GM21529 (cell line): ENCODE data around the gene CYSRT1.

Experiments
- ATAC-seq: cut with Tn5 transposase; IDR thresholded peaks from one replicate; pipeline ENCODE4 v1.9.1; 2021; ENCODE audit not compliant: unreplicated experiment

Gene CYSRT1

DNA sequence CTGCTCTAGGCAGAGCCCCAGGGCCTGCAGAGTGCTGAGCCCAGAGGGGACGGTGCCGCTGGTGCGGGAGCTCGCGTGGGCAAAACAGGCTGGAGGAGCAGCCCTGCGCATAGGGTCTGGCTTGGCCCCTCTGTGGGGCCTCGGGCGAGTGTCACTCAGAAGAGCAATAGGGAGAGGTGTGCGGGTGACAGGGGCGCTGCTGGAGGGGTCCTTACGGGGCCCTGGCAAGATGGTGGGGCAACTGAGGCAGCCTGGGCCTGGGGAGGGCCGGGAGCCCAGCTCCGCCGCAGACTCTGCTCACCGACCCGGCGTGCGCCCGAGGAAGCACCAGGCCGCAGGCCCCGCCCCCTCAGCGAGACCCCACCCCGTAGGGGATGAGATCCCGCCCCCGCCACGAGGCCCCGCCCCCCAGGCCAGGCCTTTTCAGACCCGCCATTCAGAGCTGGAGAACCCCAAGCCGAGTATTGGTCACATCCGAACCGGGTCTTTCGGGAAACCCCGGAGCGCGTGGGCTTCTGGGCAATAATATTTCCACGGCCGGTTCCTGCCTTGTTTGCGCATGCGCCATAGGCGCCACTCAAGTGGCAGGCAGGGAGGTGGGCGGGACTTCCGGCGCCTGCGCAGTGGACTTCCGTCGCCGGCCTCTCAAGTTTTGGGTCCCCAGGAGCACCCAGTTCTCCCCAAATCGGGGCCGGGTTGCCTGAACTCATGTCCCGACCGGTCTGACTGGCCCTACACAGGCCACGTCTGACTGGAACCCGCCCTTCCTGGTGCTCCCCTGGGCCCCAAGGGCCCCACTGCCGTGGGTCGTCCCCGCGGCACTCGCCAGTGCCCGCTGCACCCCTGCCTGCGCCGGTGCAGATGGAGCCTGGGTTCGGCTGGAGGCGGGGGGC lies 1.6 kb upstream of the CYSRT1 start:
- ATAC-seq, result peak; percentile 76

DNA sequence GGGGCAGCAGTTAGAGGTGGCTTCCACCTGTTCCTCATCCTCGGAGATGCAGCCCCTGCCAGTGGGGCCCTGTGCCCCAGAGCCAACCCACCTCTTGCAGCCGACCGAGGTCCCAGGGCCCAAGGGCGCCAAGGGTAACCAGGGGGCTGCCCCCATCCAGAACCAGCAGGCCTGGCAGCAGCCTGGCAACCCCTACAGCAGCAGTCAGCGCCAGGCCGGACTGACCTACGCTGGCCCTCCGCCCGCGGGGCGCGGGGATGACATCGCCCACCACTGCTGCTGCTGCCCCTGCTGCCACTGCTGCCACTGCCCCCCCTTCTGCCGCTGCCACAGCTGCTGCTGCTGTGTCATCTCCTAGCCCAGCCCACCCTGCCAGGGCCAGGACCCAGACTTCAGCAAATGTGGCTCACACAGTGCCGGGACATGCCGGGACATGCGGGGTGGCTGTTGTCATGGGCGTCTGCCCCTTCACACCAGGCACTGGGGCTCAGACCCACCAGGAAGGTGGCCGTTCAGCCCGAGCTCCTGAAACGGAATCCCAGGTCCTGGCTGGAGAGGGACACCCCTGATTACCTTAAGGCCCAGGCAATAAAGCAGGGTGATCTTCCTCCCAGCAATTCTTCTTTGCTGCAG lies 841 bp downstream of the CYSRT1 start:
- no peak for ATAC-seq

DNA sequence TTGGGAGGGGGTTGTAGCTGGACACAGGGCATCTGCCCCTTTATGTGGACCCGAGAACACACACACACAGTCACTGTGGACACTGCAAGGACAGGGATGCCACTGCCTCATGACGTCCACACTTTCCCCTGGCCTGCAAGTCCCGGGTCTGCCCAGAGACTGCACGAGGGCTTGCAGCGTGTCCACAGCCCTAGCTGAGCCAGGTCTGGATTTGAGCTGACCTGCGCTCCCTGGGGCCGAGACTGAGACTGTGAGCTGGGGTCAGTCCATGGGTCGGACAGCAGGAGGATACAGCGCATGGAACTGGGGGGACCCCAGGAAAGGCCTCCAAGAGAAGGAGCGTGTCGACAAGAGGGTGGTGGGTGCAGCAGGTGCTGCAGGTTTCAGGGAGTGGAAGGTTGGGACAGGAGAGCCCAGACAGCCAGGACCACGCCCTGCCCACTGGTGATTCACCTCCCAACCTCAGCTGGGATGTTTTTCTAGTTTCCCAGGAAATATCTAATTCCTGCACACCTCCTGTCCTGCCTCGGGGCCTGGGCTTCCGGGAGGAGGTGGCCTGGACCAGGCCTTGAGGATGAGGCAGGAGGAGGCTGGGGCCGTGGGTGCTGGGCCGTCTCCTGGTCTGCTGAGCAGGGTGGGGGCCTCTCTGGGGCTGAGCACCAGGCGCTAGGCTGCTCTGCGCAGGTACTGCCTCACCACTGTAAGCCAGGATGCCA lies 1.5 kb downstream of the CYSRT1 start:
- ATAC-seq, result no peak

DNA sequence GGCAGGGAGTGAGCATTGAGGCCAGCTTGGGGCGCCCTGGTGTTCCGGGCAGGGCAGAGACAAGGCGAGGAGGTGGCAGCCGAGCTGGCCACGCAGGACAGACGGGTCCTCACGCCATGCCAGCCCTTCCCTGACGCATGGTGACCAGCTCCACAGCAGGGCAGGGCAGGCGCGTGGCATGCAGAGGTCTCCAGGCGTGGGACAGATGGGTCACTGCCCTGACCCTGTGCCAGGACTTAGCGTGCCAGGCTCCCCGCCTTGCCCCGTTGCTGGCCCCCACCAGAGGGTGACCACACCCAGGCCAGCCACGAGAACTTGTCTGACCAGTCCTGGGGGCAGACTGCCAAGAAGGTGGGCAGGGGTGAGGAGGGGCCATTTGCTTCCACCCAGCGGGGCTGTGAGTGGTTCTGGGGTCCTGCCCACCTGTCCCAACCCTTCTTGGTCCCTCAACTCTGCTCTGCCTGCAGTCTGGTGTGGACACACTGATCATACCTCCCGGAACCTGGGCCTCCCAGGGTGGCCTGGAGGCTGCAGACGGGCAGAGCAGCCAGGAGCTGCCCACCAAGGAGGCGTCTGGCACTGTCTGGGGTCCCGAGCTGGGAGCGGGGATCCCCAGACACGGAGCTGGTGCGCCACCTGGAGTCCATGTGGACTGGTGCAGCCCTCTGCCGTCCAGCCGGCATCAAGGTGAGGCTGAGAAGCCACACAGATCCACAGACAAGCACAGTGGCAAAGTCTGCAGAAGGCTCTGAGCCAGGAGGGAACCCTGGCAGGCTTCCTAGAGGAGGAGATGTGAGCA lies 2.3 kb downstream of the CYSRT1 start, which contains the start of gene RNF224:
RNF224 (plus strand) TSS at position 449 of the 799 bp plus-strand sequence. CDS start 834 bp downstream, outside the sequence.
- no peak for ATAC-seq

DNA sequence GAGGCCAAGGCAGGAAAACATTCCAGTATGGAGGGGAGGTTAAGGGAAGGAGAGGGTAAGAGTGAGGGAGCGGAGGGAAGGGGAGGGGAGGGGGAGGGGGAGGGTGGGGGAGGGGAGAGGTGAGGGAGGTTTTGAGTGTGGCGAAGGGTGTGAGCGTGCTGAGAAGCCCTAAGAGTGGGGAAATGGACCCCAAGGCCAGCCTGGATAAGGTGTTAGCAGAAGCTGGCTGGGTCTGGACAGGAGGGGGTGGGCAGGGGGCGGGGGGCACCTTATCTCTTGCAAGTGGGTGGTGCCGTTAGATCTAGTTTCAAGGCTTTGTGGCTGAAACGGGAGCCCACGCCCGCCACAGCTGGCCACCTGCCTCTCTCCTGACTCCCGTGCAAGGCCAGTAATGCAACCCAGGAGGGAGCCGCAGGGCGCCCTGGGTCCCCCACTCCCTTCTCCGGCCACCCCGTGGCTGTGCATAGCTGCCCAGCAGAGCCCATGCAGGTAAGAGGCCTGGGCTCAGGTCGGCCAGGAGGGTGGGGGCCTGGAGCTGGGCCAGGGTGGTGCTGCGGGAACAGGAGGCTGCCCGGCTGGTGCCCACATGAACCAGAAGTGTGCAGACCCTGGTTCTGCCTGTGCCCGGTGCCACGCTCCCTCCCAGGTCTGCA lies 3.0 kb downstream of the CYSRT1 start:
- ATAC-seq, result no peak

DNA sequence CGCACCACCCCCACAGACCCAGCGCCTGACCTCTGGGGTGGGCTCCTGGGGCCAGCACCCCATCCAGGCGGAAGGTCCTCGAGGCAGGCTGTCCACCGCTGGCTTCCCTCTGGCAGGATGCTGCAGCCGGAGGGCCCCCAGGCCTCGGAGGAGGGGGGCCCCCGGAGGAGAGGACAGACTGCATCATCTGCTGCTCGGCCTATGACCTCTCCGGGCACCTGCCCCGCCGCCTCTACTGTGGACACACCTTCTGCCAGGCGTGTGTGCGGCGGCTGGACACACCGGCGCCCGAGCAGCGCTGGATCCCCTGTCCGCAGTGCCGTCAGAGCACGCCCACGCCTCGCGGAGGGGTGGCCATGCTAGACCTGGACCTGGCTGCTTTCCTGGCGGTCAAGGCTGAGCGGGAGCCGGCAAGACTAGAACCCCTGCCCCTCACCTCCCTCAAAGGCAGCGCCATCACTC lies 3.6 kb downstream of the CYSRT1 start:
- ATAC-seq, result no peak

DNA sequence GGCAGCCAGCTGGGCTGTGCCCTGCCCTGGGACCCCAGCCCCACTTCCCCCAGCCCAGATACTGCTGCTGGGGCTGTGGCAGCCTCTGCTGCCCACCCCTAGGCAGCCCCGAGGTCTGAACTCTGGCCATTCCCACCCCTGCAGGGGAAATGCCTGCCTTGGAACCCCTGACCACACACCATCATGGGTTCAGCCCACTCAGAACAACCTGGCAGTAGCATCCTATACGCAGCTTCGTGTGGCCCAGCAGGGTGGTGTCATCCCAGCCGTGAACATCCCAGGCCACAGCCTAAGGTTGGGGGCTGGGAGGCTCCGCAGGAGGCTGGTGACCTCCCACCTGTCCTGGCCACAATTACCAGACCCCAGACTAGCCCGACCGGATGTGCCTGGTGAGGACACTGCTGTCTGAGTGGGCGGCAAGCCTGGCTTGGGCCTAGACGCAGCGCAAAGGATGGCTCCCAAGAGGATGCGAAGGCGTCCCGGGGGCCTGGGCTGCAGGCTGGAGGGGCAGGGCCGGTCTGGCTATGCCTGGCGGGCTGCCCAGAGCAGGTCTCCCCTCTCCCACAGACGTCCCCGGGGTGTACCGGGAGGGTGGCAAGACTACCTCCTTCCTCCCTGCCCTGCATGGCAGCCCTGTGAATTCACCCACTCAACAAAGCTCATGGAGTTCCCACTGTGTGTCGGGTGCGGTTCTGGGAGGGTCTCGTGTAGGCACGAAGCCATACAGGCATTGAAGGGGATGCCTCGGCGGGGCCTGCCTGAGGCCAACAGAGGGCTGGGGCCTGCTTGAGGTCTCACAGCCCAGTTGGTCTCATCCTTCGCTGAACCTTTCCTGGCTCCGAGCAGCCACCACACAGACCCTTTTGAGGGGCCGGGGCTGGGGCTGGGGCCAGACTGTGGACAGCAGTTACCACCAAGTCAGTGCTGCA lies 4.3 kb downstream of the CYSRT1 start:
- no peak for ATAC-seq

DNA sequence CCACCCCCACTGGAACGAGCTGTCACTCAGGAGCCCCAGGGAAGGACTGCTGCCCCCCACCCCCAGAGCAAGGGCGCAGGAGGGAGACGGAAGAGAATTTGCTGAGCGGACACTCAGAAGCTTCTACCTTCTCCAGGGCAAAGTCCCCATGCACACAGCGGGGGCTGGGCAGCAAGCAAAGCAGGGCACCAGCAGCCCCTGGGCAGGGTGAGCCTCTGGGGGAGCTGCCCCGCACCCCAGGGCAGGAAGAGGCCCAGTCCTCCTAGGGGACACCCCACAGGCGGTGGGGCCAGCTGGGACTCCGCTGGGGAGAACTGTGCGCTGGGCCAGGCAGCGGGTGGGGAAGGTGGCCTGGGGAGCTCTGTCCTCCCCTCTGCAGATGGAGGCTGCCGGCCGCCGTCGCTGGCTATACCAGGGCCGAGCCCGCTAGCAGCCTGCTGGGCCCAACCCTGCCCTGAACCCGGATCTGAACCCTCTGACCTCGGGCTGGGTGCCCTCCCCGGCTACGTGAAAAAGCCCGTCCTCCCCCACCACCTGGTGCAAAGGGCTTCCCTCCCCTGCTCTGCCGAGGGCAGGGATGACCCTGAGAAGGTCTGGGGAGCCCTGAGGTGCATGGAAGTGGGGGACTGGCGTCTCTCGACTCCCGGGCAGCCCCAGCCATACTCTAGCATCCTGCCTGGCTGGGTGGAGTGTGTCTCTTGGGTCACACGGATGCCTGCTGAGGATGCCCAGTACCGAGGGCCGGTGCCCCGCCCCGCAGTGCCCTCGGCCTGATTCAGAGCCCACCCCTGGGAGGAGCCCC lies 5.1 kb downstream of the CYSRT1 start:
- ATAC-seq, result no peak

DNA sequence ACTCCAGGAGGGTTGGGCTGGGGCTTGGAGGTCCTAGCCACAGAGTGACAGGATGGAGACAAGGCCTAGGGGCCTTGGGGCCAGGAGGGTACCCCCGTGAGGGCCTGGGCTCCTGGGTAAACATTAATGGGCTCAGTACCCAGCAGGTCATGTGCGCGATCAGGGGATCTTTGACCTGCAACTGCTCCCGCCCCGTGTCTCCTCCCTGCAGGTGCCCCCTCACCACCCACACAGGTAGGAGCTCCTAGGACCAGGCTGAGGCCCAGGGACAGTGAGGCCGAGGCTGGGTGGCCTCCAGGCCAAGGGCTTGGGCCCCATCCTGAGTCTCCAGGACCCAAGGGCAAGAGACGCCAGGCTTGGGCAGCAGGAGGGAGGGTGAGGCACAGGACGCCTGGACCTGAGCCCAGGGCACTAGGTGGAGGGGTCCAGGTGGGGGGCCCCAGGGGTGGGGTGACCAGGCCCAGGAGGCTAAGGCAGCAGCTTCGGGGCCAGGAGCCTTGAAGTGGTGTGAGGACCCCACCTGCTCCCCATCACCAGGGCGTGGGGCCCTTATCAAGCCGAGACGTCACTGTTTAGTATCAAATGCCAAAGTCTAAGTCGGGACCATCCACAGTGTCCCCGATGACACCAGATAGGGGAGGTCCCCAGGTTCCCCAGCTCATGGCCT lies 5.9 kb downstream of the CYSRT1 start, which contains the start of gene SLC34A3:
SLC34A3 (plus strand) TSS at position 197 of the 667 bp plus-strand sequence. CDS start 802 bp downstream, outside the sequence.
- no peak for ATAC-seq

DNA sequence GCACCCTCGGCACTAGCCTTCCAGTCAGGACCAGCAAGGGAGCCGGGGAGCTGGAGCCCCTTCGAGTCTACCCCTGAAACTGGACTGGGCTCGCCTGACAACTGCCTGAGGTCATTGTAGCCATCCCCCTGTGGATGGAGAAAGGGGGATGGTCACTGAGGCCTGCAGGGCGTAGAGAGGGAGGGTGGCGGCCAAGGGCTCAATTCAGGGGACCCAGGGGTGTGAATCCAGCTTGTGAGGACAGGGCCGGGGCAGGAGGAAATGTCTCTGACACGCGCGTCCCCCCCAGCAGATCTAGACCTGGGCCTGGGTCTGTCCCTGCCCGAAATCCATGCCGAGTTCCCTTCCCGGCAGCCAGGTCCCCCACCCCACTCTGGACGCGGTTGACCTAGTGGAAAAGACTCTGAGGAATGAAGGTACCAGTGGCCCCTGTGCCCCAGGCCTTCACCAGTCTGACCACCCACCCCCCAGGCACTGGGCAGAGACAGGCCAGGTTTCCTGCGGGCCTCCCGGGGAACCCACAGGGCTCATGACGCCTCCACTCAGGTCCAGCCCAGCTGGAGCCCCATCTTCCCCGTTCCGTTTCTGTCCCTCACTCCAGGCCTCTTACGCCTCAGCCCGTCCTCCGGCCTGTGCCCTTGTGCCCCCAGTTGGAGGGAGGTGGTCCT lies 6.5 kb downstream of the CYSRT1 start:
- ATAC-seq, result no peak

DNA sequence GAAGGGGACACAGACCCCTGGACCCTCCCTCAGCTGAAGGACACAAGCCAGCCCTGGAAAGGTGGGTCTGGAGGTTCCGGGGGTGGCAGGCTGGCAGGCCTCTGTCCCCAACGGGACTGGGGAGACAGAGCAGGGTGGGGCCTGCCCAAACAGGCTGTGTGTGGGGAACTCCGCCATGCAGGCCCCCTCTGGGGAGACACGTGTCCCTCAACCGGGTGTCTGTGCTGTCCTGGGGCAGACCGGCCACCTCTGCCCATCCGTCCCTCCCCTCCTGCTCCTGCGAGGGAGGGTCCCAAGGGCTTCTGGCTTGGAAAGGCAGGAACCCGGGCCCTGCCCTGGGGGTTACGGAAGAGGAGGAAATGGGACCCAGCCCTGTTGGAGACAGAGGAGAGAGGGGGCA lies 7.1 kb downstream of the CYSRT1 start:
- no peak for ATAC-seq

DNA sequence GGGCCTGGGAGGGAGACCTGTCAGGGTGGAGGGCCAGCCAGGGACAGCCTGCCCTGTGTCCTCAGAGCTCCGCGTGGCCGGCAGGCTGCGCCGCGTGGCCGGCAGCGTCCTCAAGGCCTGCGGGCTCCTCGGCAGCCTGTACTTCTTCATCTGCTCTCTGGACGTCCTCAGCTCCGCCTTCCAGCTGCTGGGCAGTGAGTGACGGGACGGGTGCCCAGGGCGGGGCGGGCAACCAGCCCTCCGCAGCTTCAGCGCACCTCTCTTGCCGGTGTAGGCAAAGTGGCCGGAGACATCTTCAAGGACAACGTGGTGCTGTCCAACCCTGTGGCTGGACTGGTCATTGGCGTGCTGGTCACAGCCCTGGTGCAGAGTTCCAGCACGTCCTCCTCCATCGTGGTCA lies 7.5 kb downstream of the CYSRT1 start:
- ATAC-seq, result no peak

DNA sequence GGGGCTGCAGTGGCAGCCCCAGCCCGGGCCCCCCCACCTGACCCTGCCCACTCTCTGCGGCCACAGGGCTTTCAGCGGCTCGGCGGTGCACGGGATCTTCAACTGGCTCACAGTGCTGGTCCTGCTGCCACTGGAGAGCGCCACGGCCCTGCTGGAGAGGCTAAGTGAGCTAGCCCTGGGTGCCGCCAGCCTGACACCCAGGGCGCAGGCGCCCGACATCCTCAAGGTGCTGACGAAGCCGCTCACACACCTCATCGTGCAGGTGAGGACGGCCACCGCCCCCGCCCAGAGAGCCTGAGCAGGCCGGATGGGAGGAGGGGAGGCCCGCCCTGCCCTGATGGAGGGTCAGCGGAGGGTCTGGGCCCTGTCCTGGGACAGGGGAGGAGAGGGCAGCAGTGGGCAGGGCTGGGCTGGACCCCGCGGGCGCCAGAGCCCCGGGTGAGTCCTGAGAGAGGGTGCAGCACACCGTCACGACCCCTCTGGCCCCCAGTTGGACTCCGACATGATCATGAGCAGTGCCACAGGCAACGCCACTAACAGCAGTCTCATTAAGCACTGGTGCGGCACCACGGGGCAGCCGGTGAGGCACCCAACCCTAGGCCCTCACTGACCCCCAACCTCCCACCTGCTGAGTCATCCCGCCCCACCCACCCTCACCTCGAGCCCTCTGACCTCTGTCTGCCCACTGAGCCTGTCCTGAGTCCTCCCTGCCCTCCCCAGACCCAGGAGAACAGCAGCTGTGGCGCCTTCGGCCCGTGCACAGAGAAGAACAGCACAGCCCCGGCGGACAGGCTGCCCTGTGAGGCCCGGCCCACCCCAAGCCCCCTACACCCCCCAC lies 8.4 kb downstream of the CYSRT1 start:
- no peak for ATAC-seq

DNA sequence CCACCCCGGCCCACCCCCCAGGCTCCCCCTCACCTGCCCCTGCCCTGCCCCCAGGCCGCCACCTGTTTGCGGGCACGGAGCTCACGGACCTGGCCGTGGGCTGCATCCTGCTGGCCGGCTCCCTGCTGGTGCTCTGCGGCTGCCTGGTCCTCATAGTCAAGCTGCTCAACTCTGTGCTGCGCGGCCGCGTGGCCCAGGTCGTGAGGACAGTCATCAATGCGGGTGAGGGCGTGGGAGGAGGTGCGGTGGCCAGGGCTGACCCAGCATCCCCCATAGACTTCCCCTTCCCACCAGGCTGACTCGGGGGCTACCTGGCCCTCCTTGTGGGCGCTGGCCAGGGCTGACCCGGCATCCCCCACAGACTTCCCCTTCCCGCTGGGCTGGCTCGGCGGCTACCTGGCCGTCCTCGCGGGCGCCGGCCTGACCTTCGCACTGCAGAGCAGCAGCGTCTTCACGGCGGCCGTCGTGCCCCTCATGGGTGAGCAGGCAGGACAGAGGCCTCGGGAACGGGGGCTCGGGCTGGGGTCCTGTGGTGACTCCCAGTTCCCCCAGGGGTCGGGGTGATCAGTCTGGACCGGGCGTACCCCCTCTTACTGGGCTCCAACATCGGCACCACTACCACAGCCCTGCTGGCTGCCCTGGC lies 9.2 kb downstream of the CYSRT1 start:
- ATAC-seq, result no peak

DNA sequence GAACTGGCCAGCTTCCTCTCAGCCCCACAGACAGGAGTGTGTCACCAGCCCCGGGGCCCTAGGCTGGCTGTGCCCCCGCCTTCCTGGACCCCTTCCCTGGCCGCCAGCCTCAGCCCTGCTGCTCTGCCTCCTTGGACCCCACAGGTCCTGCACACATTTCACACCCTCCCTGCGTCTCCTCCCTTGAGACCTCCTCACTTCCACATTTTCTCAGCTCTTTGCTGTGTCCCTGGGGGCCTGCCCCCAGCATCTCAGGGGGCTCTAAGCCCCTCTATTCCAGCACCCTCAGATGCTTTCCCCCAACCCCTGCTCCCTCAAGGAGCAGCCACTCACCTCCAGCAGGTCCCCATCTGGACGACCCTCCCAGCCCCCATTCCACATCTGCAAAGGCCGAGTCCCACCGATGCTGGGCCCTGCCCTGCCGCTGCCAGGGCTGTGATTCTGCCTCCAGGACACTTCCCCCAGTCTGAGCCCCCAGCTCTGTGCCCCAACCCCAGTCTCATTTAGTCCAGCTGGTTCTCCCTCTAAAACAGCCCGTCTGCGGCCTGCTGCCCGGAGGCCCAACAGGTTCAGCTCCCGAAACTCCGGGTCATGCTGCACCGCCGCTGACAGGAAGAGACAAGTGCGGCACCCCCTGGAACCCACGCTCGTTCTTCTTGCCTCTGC lies 9.9 kb downstream of the CYSRT1 start:
- ATAC-seq, result no peak
